Prostate gland (tissue), 2 donors: ENCODE measurements around the gene LGMN.

ENCODE experiments used
- POLR2A ChIP-seq: fragments of 450-650 bp; IDR thresholded peaks from one replicate; pipeline ENCODE4 v1.6.1; 2016; ENCODE audit warnings: antibody characterized with exemption, mild to moderate bottlenecking
- POLR2AphosphoS5 ChIP-seq: sonication (generic); formaldehyde crosslinking; IDR thresholded peaks from one replicate; pipeline ENCODE4 v1.6.1; 2017; ENCODE audit warnings: antibody characterized with exemption
- TF ChIP-seq, protein P1 (sequence below), 4 experiments: fragments of 200-600 bp in 2 of 4; fragments of 450-650 bp in 2 of 4; sonication (generic) in 2 of 4; IDR thresholded peaks; 1 replicate in 3 of 4; 2 replicates in 1 of 4; pipeline ENCODE4 v1.5.1; 2016 to 2019; ENCODE audit warnings: antibody characterized with exemption in 4 of 4, mild to moderate bottlenecking in 2 of 4, moderate library complexity in 2 of 4

DNA sequence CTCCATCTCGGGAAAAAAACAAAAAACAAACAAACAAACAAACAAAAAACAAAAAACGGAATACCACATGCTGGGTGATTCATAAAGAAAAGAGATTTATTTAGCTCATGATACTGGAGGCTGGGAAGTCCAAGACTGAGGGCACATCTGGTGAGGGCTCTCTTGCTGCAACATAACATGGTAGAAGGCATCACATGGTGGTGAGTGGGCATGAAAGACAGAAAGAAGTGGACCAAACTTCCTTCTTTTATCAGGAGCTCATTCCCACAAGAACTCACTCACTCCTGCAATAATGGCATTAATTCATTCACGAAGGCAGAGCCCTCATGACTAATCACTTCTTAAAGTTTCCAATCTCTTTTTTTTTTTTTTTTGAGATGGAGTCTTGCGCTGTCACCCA lies 8.0 kb upstream of the LGMN start:
- TF ChIP-seq POLR2AphosphoS5 (no peak), POLR2A (no peak)
- TF ChIP-seq, protein P1, sequence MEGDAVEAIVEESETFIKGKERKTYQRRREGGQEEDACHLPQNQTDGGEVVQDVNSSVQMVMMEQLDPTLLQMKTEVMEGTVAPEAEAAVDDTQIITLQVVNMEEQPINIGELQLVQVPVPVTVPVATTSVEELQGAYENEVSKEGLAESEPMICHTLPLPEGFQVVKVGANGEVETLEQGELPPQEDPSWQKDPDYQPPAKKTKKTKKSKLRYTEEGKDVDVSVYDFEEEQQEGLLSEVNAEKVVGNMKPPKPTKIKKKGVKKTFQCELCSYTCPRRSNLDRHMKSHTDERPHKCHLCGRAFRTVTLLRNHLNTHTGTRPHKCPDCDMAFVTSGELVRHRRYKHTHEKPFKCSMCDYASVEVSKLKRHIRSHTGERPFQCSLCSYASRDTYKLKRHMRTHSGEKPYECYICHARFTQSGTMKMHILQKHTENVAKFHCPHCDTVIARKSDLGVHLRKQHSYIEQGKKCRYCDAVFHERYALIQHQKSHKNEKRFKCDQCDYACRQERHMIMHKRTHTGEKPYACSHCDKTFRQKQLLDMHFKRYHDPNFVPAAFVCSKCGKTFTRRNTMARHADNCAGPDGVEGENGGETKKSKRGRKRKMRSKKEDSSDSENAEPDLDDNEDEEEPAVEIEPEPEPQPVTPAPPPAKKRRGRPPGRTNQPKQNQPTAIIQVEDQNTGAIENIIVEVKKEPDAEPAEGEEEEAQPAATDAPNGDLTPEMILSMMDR (IDR thresholded peaks at IDR 0.05) = no peak
